GF-D8 (cell line): ENCODE measurements around the gene PARN.

Source experiments
- DNase-seq: peaks from one replicate; lab custom pipeline; 2025; lab: John Stamatoyannopoulos, UW

Gene PARN

GRCh38 chr16:14529010-14529669, 100.9 kb downstream of the PARN start:
- peak; percentile 58 for DNase-seq

DNA sequence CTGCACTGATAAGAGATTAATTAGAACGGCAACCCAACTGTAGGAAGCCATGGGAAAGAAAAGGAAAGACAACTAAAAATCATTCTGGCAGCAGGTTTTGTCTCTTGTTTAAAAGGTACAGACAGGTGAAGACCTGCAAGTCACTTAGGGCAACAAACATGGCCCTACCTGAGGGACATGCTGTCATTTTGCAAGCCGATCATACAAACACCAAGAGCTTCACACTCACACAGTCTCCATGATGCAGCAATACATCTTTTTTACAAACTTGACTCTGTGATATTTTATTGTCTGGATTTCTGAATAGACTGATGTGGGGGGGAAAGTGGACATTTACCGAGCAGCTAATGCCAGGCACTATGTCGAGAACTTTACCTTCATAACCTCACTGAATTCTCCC, 101.8 kb downstream of the PARN start:
- no peak for DNase-seq

GRCh38 chr16:14527411-14528044, 102.5 kb downstream of the PARN start:
- DNase-seq = no peak

GRCh38 chr16:14525596-14525995, 104.5 kb downstream of the PARN start:
- no peak for DNase-seq

- no peak for DNase-seq
Measured at GRCh38 chr16:14524979-14525378, 105.1 kb downstream of the PARN start.

GRCh38 chr16:14523632-14524031, 106.4 kb downstream of the PARN start:
- no peak for DNase-seq

DNA sequence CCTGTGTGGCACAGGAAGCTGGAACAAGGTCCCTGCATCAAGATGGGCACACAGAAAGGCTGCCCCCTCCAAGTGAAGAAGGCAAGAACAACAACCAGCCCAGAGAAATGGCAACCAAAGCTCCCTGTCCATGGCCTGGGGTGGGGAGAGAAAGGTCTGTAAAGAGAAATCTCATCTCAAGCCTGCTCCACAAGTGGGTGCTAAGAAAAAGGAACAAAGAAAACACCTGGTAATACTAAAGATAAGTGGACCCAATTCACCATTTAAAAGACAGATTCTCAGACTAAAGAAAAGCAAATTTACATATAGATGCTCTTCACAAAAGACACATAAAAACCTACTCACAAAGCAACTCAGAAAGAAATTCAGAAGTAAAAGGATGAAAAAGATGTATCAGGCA, 107.4 kb downstream of the PARN start:
- no peak for DNase-seq

- no peak for DNase-seq
Measured at GRCh38 chr16:14520753-14521152, 109.3 kb downstream of the PARN start.

- no peak for DNase-seq
Measured at GRCh38 chr16:14514967-14515366, 115.1 kb downstream of the PARN start.

- no peak for DNase-seq
Measured at GRCh38 chr16:14513389-14514107, 116.5 kb downstream of the PARN start.

- no peak for DNase-seq
Measured at GRCh38 chr16:14511800-14512135, 118.3 kb downstream of the PARN start.

DNA sequence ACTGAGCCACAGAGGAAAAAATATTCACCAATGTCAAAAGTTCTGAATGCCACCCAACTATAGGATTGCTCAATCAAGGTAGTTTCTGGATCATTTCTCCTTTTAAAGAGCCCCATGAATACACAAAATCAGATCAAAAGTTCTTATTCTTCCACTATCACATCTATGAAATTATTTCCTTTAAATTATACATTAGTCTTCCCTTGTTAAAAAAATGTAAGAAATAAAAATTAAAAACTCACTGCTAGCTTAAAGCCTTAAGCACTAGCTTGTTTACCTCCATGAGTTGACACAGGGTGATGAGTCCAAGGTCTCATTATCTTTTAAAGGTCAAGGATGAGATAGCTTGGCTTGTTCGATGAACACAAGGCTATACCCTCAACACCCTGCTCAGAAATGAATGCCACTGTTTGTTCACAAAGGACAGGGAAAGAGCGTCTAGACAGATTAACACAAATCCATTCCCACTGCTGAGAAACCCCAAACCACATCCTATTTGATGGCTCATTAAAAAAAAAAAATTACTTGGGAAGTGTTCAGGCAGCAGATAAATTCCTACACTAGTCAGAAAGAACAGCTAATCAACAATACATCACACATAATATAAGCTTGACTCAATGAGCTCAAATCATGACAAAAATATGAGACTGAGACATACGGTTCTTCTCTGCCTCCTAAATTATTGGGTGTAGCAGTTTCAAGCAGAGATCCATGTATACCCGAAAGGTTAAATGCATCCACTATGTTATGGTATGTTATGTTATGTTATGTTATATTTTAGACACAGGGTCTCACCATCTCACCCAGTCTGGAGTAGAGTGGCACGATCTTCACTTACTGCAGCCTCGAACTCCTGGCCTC, 118.9 kb downstream of the PARN start:
- DNase-seq = no peak

DNA sequence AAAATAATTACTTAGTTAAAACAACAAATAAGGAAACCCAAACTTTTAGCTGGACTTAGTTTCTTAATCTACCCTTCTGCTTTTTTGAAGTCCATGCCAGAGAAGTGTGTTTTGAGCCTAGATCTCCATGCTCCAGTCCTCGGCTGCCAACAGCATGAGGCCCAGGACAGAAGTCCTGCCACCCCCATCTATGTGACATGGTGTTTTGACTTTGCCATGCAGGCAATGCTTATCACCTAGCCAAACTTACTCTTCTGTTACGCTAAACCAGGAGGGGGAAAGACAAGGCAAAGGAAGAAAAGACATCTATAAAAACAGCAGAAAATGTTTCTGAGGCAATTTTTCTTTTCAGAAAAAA, 119.5 kb downstream of the PARN start:
- no peak for DNase-seq

- no peak for DNase-seq
Measured at GRCh38 chr16:14509675-14510132, 120.4 kb downstream of the PARN start.

- DNase-seq = no peak
Measured at GRCh38 chr16:14509055-14509454, 121.0 kb downstream of the PARN start.

GRCh38 chr16:14505846-14506245, 124.2 kb downstream of the PARN start:
- no peak for DNase-seq

DNA sequence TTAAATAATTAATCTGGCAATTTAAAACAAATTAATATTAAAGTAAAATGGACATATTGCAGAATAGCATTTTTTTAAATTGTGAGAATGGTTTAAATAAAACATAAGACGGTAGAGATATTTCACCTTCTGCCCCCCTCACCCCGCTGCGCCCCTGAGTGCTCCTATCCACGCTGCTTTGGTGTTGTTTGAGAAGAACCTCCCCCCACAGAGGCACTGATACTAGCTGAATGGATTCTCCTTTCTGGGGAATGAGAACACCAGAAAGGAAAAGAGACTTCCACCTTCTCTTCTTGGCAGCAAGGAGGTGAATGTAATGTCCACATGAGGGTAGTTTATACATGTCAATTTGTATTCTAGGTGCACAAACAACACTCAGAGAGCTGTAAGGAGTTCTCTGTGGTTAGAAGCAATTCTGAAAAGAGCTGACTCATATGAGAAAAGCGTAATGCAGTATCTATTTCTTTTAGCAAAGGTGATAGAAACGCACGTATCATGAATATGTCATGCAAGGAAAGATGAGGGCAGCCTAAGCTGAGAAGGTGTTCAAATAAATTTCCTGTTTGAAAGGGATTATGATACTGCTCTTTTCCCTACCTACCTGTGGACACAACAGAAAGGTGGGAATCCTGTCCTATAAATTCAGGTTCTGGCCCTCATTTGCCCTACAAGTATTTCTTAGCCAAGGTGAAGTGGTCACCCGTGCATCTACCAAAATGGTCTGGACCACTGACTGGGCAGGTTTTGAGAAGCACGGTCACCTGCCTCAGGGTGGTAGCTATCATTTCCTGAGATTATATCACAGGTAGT, 126.9 kb downstream of the PARN start:
- no peak for DNase-seq

DNA sequence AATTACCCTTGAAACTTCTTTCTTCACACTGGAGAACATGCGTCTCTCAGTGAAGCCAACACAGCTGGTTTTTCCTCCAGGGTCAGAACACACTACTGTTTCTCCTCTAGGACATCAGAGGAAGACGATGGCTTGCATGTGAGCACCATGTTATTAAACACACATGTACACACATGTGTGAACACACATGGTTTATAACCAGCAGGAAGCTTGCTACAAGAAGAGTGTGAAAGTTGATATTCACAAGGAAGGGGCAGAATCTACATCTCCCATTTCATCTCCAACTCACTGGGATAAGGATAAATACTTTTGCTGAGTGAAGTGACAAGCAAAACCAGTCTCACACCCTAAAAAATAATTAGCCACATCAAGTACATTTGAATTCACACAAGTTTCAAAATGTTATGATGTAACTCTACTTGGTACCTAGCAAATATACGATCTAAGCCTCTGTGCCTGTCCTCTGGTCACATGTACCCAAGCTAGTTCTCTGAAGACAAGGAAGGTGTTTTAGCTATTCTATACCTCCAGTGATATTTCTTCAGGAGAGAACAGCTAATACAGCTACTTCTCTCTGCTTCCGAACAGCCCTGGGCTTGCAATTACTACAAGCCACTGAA, 127.7 kb downstream of the PARN start:
- no peak for DNase-seq

DNA sequence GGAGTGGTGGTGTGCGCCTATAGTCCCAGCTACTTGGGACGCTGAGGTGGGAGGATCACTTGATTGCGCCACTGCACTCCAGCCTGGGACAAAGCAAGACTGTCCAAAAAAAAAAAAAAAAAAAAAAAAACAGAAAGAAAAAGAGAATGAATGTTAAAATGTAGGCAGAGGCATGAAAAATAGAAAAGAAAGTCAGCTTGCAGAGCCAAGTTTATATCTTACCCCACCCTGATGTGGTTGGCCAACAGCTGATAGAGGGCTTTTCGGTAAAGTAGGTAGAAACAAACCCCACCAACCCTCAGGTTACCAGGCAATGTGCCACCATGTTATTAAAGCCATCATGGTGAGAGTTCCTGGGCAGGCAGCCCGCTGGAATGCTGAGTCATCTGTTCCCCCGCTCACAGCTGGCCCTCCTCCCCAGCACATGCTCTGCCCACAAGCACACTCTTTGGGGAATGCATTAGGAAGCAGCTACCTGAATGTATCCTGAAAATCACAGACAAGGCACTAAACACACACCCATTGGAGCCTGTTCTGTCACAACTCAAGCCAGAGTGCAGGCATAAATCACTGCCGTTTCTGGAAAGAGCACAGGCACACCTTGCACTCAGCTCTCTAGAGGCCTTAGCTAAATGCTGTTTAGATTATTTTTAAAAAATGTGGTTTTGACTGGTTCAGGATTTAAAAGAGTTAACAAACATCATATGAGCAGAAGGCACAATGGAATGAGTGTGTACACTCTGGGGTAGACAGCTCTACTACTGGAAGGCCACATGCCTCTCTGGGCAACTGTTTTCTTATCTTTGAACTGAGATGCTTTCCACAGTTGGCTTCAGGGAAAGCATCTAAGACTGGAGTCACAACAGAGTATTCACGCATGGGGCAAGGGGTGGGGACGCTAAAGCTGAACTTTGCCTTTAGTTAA, 128.5 kb downstream of the PARN start:
- no peak for DNase-seq

GRCh38 chr16:14500791-14501190, 129.3 kb downstream of the PARN start:
- no peak for DNase-seq
